ENCODE data around the gene FKBP11. TPM values are rescaled to one million over a fixed set of nuclear protein-coding genes. Genes with fewer than 3 reads are reported as not detected.

Gene FKBP11
- total and polyA plus RNA-seq, 2 of the 8 experiments (the other 6 are each of a cell fraction or from before 2014, with no cell fraction given): 45.7 to 65.1 TPM

DNA sequence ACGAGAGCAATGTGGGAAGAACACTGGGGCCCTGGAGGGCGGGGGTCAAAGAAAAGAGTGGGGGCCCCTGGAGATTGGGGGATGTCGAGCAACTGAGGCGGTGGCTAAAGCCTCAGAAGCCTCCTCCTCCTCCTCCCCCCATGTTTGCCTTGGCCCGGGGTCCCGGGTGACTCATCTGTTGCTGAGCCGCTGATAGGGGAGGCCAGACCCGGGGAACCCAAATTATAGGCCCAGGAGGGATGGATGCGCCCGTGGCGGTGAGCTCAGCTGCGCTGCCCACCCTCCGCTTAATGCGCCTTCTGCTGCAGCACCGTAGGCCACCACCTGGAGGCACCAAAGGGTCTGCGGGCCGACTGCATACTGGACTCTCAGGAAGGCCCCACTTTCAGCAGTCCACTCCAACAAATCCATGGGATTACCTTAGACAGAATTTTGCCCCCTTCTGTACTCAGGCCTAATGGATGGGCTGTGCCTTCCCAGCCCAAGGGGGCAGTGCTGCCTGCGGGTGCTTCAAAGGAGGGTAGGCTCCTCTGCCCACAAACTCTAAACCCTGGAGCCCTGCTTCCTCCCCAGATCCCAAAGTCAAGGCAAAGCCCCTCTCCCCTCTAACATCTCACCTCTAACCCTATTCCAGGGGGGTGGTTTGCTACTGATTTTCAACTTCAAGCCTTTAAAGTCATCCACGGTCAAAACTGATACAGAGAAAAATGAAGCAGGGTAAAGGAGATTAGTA is 48.8 kb upstream of the FKBP11 start (continued):
- TF ChIP-seq RBBP5 (IDR thresholded peaks at IDR 0.05; ENCODE audit: borderline replicate concordance, low read depth, low read length): 0 out of 2 replicates have a peak, but pooled peaks have one; percentile 18
- TF ChIP-seq, protein P1, sequence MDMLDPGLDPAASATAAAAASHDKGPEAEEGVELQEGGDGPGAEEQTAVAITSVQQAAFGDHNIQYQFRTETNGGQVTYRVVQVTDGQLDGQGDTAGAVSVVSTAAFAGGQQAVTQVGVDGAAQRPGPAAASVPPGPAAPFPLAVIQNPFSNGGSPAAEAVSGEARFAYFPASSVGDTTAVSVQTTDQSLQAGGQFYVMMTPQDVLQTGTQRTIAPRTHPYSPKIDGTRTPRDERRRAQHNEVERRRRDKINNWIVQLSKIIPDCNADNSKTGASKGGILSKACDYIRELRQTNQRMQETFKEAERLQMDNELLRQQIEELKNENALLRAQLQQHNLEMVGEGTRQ (IDR thresholded peaks at IDR 0.05; ENCODE audit: low read length): no peak
- no peak for TF ChIP-seq PHF8 (conservative IDR thresholded peaks at IDR 0.05; ENCODE audit: low read depth, low read length)
- peak; percentile 29 for TF ChIP-seq ASH2L (IDR thresholded peaks at IDR 0.05; ENCODE audit: low read length)
- TF ChIP-seq NANOG (IDR thresholded peaks at IDR 0.05; ENCODE audit: insufficient read depth, low read depth, low read length, poor library complexity, severe bottlenecking): no peak
- no peak for TF ChIP-seq SIN3A (conservative IDR thresholded peaks at IDR 0.05 in 1 of 2, IDR thresholded peaks at IDR 0.05 in 1 of 2; ENCODE audit: low read depth in 1 of 2, low read length in 2 of 2)
- peak; percentile 25; the same call in 1 of the 2 replicates for TF ChIP-seq JUND (IDR thresholded peaks at IDR 0.05; ENCODE audit: low read length)

Measured in H1 (cell line).